Measurements from ENCODE around the gene CST1. TPM values are rescaled to one million over a fixed set of nuclear protein-coding genes. Genes with fewer than 3 reads are reported as not detected.
"Not testable (repeated sequence)": the region's sequence is repeated elsewhere in the genome, so short reads cannot be mapped to it uniquely, and the experiment has no call there.

Gene CST1
- total RNA-seq, 1 donor from 2014 or later, result not detected

DNA sequence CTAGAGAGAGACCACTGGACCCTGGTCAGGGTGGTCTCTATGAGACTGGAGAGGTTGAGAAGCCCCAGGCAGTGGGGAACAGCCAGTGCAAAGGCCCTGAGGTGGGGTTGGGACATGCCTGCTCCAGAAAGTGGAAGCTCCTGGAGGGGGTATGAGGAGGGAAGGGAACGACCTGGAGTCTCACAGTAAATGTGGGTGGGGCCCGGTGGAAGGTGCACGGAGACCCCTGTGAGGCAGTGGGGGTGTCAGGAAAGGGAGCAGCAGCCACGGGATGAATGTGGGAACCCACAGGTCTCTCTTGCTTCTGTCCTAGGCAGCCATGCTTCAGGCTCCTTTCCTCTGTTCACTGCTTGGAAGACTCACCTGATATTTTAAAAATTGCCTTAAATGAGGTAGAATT, 1.3 kb upstream of the CST1 start:
- Histone ChIP-seq H3K4me3 (no peak overlapping the region), H2AFZ (replicated peaks) (no peak overlapping the region), H3K27me3 (peaks cover 4% of the 10 kb centered on the region), H3K36me3 (no peaks in the 10 kb centered on the region), H3K9me3 (ENCODE audit: low read depth) (no peaks in the 10 kb centered on the region), H3K9ac (no peak overlapping the region), H3K4me1 (no peaks in the 10 kb centered on the region), H3K79me2 (ENCODE audit: low read depth) (no peaks in the 10 kb centered on the region), H3F3A (ENCODE audit: low read depth) (no peaks in the 10 kb centered on the region), H3K27ac (no peak overlapping the region), H4K20me1 (ENCODE audit: low read depth) (no peaks in the 10 kb centered on the region), H3K4me2 (no peak overlapping the region)
- Mint-ChIP-seq H3K27me3 (ENCODE audit: insufficient read depth, low read depth) (peaks cover 15% of the 10 kb centered on the region), H3K4me1 (no peaks in the 10 kb centered on the region), H3K9me3 (no peaks in the 10 kb centered on the region), H3K4me3 (no peak overlapping the region), H3K27ac (no peak overlapping the region), H3K36me3 (no peaks in the 10 kb centered on the region)
- TF ChIP-seq EZH2phosphoT487 (IDR thresholded peaks at IDR 0.05) (no peak), EZH2 (IDR thresholded peaks at IDR 0.05) (no peak)
- TF ChIP-seq, protein P1, sequence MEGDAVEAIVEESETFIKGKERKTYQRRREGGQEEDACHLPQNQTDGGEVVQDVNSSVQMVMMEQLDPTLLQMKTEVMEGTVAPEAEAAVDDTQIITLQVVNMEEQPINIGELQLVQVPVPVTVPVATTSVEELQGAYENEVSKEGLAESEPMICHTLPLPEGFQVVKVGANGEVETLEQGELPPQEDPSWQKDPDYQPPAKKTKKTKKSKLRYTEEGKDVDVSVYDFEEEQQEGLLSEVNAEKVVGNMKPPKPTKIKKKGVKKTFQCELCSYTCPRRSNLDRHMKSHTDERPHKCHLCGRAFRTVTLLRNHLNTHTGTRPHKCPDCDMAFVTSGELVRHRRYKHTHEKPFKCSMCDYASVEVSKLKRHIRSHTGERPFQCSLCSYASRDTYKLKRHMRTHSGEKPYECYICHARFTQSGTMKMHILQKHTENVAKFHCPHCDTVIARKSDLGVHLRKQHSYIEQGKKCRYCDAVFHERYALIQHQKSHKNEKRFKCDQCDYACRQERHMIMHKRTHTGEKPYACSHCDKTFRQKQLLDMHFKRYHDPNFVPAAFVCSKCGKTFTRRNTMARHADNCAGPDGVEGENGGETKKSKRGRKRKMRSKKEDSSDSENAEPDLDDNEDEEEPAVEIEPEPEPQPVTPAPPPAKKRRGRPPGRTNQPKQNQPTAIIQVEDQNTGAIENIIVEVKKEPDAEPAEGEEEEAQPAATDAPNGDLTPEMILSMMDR (IDR thresholded peaks at IDR 0.05), result no peak
- DNase-seq (ENCODE audit: low spot score), result no peak

- H3K9me3 ChIP-seq (ENCODE audit: low read depth), result no peaks in the 10 kb centered on the region
- TF ChIP-seq EZH2phosphoT487 (IDR thresholded peaks at IDR 0.05), result no peak
- TF ChIP-seq EZH2 (IDR thresholded peaks at IDR 0.05), result no peak
- TF ChIP-seq, protein P1 (IDR thresholded peaks at IDR 0.05), result no peak
- no peak overlapping the region for H3K27ac ChIP-seq
- H3K27me3 ChIP-seq, result no peaks in the 10 kb centered on the region
- no peak overlapping the region for H3K9ac ChIP-seq
- H2AFZ ChIP-seq (replicated peaks), result no peak overlapping the region
- H3K4me2 ChIP-seq, result no peak overlapping the region
- no peaks in the 10 kb centered on the region for H3K79me2 ChIP-seq (ENCODE audit: low read depth)
- Mint-ChIP-seq H3K36me3 (no peaks in the 10 kb centered on the region), H3K27ac (no peak overlapping the region), H3K4me1 (no peaks in the 10 kb centered on the region), H3K4me3 (no peak overlapping the region), H3K27me3 (ENCODE audit: insufficient read depth, low read depth) (peaks cover 11% of the 10 kb centered on the region), H3K9me3 (no peaks in the 10 kb centered on the region)
- H3K4me1 ChIP-seq, result no peaks in the 10 kb centered on the region
- H3K36me3 ChIP-seq, result no peaks in the 10 kb centered on the region
- no peak for DNase-seq (ENCODE audit: low spot score)
- no peak overlapping the region for H3K4me3 ChIP-seq
- H4K20me1 ChIP-seq (ENCODE audit: low read depth), result no peaks in the 10 kb centered on the region
- H3F3A ChIP-seq (ENCODE audit: low read depth), result no peaks in the 10 kb centered on the region
These were observed 989 bp downstream of the CST1 start for GRCh38 chr20:23749746-23750145.

DNA sequence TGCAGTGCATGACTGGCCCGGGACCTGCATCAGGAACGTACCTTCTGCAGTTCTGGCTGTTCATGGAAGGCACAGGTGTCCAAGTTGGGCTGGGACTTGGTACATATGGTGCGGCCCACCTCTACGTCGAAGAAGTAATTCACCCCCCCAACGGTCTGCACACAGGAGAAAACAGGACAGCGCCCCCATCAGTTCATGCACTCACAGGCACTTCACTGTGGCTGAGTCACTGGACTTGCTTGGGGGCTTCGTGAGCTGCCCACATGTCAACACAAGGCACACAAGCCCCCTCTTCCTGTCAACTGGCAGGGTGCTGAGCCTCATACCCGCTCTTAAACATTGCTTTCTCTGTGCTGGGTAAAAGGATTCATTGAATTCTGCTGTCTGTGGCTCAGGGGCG, 1.8 kb downstream of the CST1 start:
- H3K4me1 ChIP-seq; H3K4me3 ChIP-seq; DNase-seq (ENCODE audit: low spot score); H2AFZ ChIP-seq (replicated peaks); H3K79me2 ChIP-seq (ENCODE audit: low read depth); H3K27ac Mint-ChIP-seq; H3F3A ChIP-seq (ENCODE audit: low read depth); H3K27ac ChIP-seq; H4K20me1 ChIP-seq (ENCODE audit: low read depth); H3K36me3 Mint-ChIP-seq; H3K4me3 Mint-ChIP-seq; H3K9me3 ChIP-seq (ENCODE audit: low read depth); H3K27me3 ChIP-seq; H3K4me2 ChIP-seq; H3K4me1 Mint-ChIP-seq; H3K36me3 ChIP-seq; H3K27me3 Mint-ChIP-seq (ENCODE audit: insufficient read depth, low read depth); H3K9me3 Mint-ChIP-seq; H3K9ac ChIP-seq: not testable (repeated sequence)
- TF ChIP-seq, protein P1 (IDR thresholded peaks at IDR 0.05), result peak; percentile 21

DNA sequence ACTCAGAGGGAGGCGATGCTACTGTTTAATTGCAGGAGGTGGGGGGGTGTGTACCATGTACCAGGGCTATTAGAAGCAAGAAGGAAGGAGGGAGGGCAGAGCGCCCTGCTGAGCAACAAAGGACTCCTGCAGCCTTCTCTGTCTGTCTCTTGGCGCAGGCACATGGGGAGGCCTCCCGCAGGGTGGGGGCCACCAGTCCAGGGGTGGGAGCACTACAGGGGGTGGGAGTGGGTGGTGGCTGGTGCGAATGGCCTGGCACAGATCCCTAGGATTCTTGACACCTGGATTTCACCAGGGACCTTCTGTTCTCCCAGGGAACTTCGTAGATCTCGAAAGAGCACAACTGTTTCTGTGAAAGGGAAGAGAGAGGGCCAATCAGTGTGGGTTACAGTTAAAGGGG, 3.2 kb downstream of the CST1 start:
- H3K27ac ChIP-seq; H2AFZ ChIP-seq (replicated peaks); H3K36me3 Mint-ChIP-seq; H3K9me3 Mint-ChIP-seq; H3K9me3 ChIP-seq (ENCODE audit: low read depth); H3K4me1 Mint-ChIP-seq; H3K4me1 ChIP-seq; H3K27ac Mint-ChIP-seq; H3K4me2 ChIP-seq; H3K27me3 ChIP-seq; H3K79me2 ChIP-seq (ENCODE audit: low read depth); DNase-seq (ENCODE audit: low spot score); H3F3A ChIP-seq (ENCODE audit: low read depth); H3K36me3 ChIP-seq; H3K4me3 ChIP-seq; H3K27me3 Mint-ChIP-seq (ENCODE audit: insufficient read depth, low read depth); H3K4me3 Mint-ChIP-seq; H4K20me1 ChIP-seq (ENCODE audit: low read depth); H3K9ac ChIP-seq: not testable (repeated sequence)

DNA sequence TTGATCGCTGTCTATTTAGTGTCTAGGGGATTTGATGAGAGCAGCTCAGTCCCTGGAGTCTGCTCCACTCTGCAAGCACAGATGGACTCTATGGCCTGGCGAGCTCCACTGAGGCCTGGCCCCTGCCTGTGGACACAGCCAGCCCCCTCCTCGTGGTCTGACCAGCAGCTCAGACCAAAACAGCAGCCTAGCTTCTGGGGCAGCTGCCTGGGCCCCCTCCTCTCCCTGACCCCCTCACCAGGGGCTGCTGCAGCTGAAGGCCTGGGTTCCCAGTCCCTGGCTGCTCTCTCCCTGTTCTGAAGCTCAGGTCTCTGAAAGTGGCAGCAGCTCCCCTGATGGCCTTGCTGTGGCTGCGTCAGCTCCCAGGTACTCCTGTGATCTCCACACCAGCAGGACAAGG, 3.6 kb downstream of the CST1 start:
- not testable (repeated sequence) for H3K4me1 ChIP-seq; H3K27me3 ChIP-seq; H3K27ac ChIP-seq; H2AFZ ChIP-seq (replicated peaks); H3K27me3 Mint-ChIP-seq (ENCODE audit: insufficient read depth, low read depth); H3K79me2 ChIP-seq (ENCODE audit: low read depth); H3K4me3 ChIP-seq; H3K36me3 Mint-ChIP-seq; H3K9me3 Mint-ChIP-seq; H3F3A ChIP-seq (ENCODE audit: low read depth); DNase-seq (ENCODE audit: low spot score); H3K9me3 ChIP-seq (ENCODE audit: low read depth); H3K9ac ChIP-seq; H3K27ac Mint-ChIP-seq; H3K36me3 ChIP-seq; H3K4me2 ChIP-seq; H3K4me3 Mint-ChIP-seq; H4K20me1 ChIP-seq (ENCODE audit: low read depth); H3K4me1 Mint-ChIP-seq
